HepG2 (cell line): ENCODE results near the gene ENTPD2. TPM values are rescaled to one million over a fixed set of nuclear protein-coding genes. Genes with fewer than 3 reads are reported as not detected.
A peak's percentile ranks its signal among the peaks of the same experiment; 100 is the strongest.

Source experiments
- ARNT2 ChIP-seq: sonication (generic); formaldehyde crosslinking; IDR thresholded peaks from 2 replicates; pipeline ENCODE4 v1.8.0; 2022; ENCODE audit warnings: mild to moderate bottlenecking, low read depth, missing genetic modification reagents, moderate library complexity
- HDAC1 ChIP-seq: sonication (generic); formaldehyde crosslinking; IDR thresholded peaks from 2 replicates; pipeline ENCODE4 v1.5.1; 2020; ENCODE audit warnings: mild to moderate bottlenecking, missing genetic modification reagents
- KDM4B ChIP-seq: sonication (generic); formaldehyde crosslinking; IDR thresholded peaks from 2 replicates; pipeline ENCODE4 v1.4.0; 2020; ENCODE audit warnings: missing genetic modification reagents
- MBNL3 ChIP-seq: fragments of 250-450 bp; sonication (Bioruptor Pico); conservative IDR thresholded peaks from 2 replicates; pipeline ENCODE4 v1.8.0; 2022; ENCODE audit warnings: mild to moderate bottlenecking, inconsistent platforms
- MTF2 ChIP-seq: sonication (generic); formaldehyde crosslinking; IDR thresholded peaks from 2 replicates; pipeline ENCODE4 v1.5.0; 2020; ENCODE audit warnings: missing genetic modification reagents, borderline replicate concordance
- NCOA2 ChIP-seq: sonication (generic); formaldehyde crosslinking; IDR thresholded peaks from 2 replicates; pipeline ENCODE4 v1.8.0; 2022; ENCODE audit warnings: inconsistent platforms
- SUZ12 ChIP-seq: fragments of 150-350 bp; IDR thresholded peaks from 2 replicates; pipeline ENCODE4 v1.6.1; 2014; ENCODE audit warnings: low read depth, low read length
- TAF15 ChIP-seq: fragments of 200-400 bp; formaldehyde crosslinking; IDR thresholded peaks from one replicate; pipeline ENCODE4 v1.6.1; 2018; ENCODE audit warnings: mild to moderate bottlenecking, low read depth, low read length; ENCODE audit not compliant: poor library complexity, severe bottlenecking
- TARDBP ChIP-seq: sonication (generic); formaldehyde crosslinking; IDR thresholded peaks from 2 replicates; pipeline ENCODE4 v1.8.0; 2022; ENCODE audit warnings: mild to moderate bottlenecking, missing genetic modification reagents
- U2AF1 ChIP-seq: fragments of 200-400 bp; formaldehyde crosslinking; optimal IDR thresholded peaks from 2 replicates; pipeline ENCODE3; 2017; ENCODE audit warnings: mild to moderate bottlenecking, low read depth, low read length
- ZNF598 ChIP-seq: sonication (generic); formaldehyde crosslinking; IDR thresholded peaks from 2 replicates; pipeline ENCODE4 v1.5.1; 2020; ENCODE audit warnings: mild to moderate bottlenecking, missing genetic modification reagents, borderline replicate concordance
- ZNF691 ChIP-seq: sonication (generic); formaldehyde crosslinking; IDR thresholded peaks from 2 replicates; pipeline ENCODE4 v1.4.0; 2020; ENCODE audit warnings: missing genetic modification reagents, low read depth, mild to moderate bottlenecking, borderline replicate concordance
- ZSCAN31 ChIP-seq: sonication (generic); formaldehyde crosslinking; IDR thresholded peaks from 2 replicates; pipeline ENCODE4 v1.5.0; 2020; ENCODE audit warnings: low read depth, mild to moderate bottlenecking, missing genetic modification reagents
- polyA plus RNA-seq, 8 experiments: library from polyadenylated mRNA; depleted of rRNA in 3 of 8; stranded (reverse) in 7 of 8; unstranded in 1 of 8; fragments of >200 nt; fragmentation: Illumina TruSeq in 4 of 8; extraction: Trizol in 4 of 8; gene quantifications; 2 replicates each; pipeline versions ENCODE4 v1.2.1 to v1.2.3, GENCODE V29; 2011 to 2016; ENCODE audit warnings: low read depth in 4 of 8, missing spikeins in 1 of 8, mixed read lengths in 1 of 8; ENCODE audit not compliant: insufficient read depth in 1 of 8
- total RNA-seq, 5 experiments: library from RNA; depleted of rRNA; stranded (reverse); fragments of >200 nt; fragmentation: Illumina TruSeq; extraction: Trizol; gene quantifications; 2 replicates each; pipeline ENCODE4 v1.2.3, GENCODE V29; 2016; ENCODE audit warnings: low read depth in 1 of 5
- TF ChIP-seq, protein P1 (sequence below): sonication (generic); formaldehyde crosslinking; IDR thresholded peaks from 2 replicates; pipeline ENCODE4 v1.4.0; 2020; ENCODE audit warnings: mild to moderate bottlenecking, missing genetic modification reagents
- TF ChIP-seq, protein P2 (sequence below): IDR thresholded peaks from 2 replicates; pipeline ENCODE4 v1.6.1; 2016; ENCODE audit warnings: missing genetic modification reagents, missing compliant biosample characterization
- TF ChIP-seq, protein P3 (sequence below): sonication (generic); formaldehyde crosslinking; IDR thresholded peaks from 2 replicates; pipeline ENCODE4 v1.5.1; 2020; ENCODE audit warnings: mild to moderate bottlenecking, missing genetic modification reagents, moderate library complexity

Gene ENTPD2
- total and polyA plus RNA-seq, 2 of the 13 experiments (the other 11 are each of a cell fraction or from before 2014, with no cell fraction given) = 0.95 to 3.2 TPM

GRCh38 chr9:137055385-137056364 is 1.8 kb upstream of the ENTPD2 start (continued):
- TF ChIP-seq HDAC1 (CRISPR knock-in tag) (peak; percentile 78), NCOA2 (CRISPR knock-in tag) (no peak), KDM4B (CRISPR knock-in tag) (no peak), ZNF691 (CRISPR knock-in tag) (no peak), TAF15 (no peak), ZNF598 (0 out of 2 replicates have a peak, but pooled peaks have one; percentile 67), SUZ12 (no peak), TARDBP (CRISPR knock-in tag) (peak; percentile 74), ARNT2 (CRISPR knock-in tag) (peak; percentile 28; the same call in 1 of the 2 replicates), ZSCAN31 (CRISPR knock-in tag) (peak; percentile 72; the same call in 1 of the 2 replicates), U2AF1 (no peak), MTF2 (CRISPR knock-in tag) (no peak), MBNL3 (no peak)
- TF ChIP-seq, protein P1, sequence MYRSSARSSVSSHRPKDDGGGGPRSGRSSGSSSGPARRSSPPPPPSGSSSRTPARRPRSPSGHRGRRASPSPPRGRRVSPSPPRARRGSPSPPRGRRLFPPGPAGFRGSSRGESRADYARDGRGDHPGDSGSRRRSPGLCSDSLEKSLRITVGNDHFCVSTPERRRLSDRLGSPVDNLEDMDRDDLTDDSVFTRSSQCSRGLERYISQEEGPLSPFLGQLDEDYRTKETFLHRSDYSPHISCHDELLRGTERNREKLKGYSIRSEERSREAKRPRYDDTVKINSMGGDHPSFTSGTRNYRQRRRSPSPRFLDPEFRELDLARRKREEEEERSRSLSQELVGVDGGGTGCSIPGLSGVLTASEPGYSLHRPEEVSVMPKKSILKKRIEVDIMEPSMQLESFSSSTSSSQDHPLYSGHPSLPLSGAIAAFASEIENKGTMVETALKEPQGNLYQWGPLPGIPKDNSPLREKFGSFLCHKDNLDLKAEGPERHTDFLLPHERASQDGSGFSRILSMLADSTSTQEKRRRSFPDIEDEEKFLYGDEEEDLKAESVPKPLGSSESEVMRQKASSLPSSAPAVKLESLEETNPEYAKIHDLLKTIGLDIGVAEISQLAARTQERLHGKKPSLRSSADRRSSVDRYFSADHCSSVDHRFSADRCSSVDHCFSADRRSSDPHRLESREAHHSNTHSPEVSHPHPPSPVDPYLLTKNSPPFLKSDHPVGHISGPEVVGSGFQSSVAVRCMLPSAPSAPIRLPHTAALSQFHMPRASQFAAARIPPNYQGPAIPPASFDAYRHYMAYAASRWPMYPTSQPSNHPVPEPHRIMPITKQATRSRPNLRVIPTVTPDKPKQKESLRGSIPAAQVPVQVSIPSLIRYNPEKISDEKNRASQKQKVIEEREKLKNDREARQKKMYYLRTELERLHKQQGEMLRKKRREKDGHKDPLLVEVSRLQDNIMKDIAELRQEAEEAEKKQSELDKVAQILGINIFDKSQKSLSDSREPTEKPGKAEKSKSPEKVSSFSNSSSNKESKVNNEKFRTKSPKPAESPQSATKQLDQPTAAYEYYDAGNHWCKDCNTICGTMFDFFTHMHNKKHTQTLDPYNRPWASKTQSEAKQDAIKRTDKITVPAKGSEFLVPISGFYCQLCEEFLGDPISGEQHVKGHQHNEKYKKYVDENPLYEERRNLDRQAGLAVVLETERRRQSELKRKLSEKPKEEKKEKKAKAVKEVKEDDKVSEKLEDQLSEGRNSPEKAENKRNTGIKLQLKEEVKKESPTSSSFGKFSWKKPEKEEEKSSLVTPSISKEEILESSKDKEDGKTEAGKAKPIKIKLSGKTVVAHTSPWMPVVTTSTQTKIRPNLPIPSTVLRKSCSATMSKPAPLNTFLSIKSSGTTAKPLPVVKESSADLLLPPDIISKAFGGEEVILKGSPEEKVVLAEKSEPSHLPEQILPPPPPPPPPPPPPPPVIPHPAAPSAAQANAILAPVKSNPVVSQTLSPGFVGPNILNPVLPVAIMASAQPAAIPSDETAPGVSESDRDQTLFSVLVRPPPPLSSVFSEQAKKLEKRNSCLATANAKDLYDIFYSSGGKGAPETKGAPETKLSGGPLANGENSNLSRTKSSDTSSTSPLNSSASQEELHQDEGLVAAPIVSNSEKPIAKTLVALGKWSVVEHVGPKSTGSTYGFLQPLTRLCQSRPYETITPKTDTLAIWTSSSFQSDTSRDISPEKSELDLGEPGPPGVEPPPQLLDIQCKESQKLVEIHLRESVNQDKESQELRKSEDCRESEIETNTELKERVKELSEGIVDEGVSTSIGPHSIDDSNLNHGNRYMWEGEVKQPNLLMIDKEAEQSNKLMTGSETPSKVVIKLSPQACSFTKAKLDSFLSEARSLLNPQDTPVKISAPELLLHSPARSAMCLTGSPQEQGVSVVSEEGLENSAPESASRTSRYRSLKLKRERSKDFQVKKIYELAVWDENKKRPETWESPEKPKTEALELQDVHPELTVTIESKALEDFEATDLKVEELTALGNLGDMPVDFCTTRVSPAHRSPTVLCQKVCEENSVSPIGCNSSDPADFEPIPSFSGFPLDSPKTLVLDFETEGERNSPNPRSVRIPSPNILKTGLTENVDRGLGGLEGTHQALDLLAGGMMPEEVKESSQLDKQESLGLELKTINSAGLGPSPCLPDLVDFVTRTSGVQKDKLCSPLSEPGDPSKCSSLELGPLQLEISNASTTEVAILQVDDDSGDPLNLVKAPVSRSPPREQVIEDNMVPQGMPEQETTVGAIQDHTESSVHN (CRISPR knock-in tag) = no peak
- TF ChIP-seq, protein P2, sequence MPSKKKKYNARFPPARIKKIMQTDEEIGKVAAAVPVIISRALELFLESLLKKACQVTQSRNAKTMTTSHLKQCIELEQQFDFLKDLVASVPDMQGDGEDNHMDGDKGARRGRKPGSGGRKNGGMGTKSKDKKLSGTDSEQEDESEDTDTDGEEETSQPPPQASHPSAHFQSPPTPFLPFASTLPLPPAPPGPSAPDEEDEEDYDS (CRISPR knock-in tag) = peak; percentile 77
- TF ChIP-seq, protein P3, sequence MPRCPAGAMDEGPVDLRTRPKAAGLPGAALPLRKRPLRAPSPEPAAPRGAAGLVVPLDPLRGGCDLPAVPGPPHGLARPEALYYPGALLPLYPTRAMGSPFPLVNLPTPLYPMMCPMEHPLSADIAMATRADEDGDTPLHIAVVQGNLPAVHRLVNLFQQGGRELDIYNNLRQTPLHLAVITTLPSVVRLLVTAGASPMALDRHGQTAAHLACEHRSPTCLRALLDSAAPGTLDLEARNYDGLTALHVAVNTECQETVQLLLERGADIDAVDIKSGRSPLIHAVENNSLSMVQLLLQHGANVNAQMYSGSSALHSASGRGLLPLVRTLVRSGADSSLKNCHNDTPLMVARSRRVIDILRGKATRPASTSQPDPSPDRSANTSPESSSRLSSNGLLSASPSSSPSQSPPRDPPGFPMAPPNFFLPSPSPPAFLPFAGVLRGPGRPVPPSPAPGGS (CRISPR knock-in tag) = no peak
